Activated CD8-positive, alpha-beta memory T cell treated with anti-CD3 and anti-CD28 coated beads for 36 hours (primary cell): ENCODE data around the gene NDUFAF4. TPM values are rescaled to one million over a fixed set of nuclear protein-coding genes. Genes with fewer than 3 reads are reported as not detected.

ENCODE experiments used
- CTCF ChIA-PET: fragments of 350-600 bp; sonication (Branson Sonifier 250); formaldehyde crosslinking; loops from one replicate; lab custom pipeline; 2021; ENCODE audit warnings: antibody characterized with exemption; lab: Charles Lee
- POLR2A ChIA-PET: fragments of 350-600 bp; sonication (Branson Sonifier 250); formaldehyde crosslinking; loops from one replicate; lab custom pipeline; 2021; ENCODE audit warnings: antibody characterized with exemption; lab: Charles Lee
- total RNA-seq, 2 experiments: library from RNA; stranded (reverse); gene quantifications; one replicate each; pipeline ENCODE4 v1.2.3, GENCODE V29; 2021

Gene NDUFAF4
- total RNA-seq = 10 to 100 TPM; 82.3 to 83.6 TPM

- ChIA-PET POLR2A (no interaction called here), CTCF (interaction anchor here (0.7 to 3.3 kb wide), 6 partner anchors 10 to 161 kb away, joined by 3 to 18 read pairs (median 4); no protein-coding TSS in a partner anchor)
These were observed at the start of gene NDUFAF4 for GRCh38 chr6:96897396-96898240. TSS of gene NDUFAF4 (minus strand) at chr6:96897891. CDS start at chr6:96897801, 90 bp downstream.

GRCh38 chr6:96947055-96947454 lies 49.4 kb upstream of the NDUFAF4 start:
- POLR2A ChIA-PET = no interaction called here
- CTCF ChIA-PET = interaction anchor here (0.9 to 1.1 kb wide), 2 partner anchors 12 to 40 kb away, joined by 3 read pairs; no protein-coding TSS in a partner anchor

- ChIA-PET POLR2A (no interaction called here), CTCF (interaction anchor here (0.6 kb wide), 1 partner anchor 11 kb away, joined by 3 read pairs; no protein-coding TSS in a partner anchor)
These were observed 46.0 kb upstream of the NDUFAF4 start for GRCh38 chr6:96943555-96944215.

GRCh38 chr6:96942676-96943075 lies 45.0 kb upstream of the NDUFAF4 start:
- ChIA-PET POLR2A (no interaction called here), CTCF (no interaction called here)

GRCh38 chr6:96940322-96940721 lies 42.6 kb upstream of the NDUFAF4 start:
- CTCF ChIA-PET = no interaction called here
- POLR2A ChIA-PET = no interaction called here

GRCh38 chr6:96939007-96939805 lies 41.5 kb upstream of the NDUFAF4 start:
- ChIA-PET CTCF (no interaction called here), POLR2A (no interaction called here)

GRCh38 chr6:96934087-96934486 lies 36.4 kb upstream of the NDUFAF4 start:
- CTCF ChIA-PET = no interaction called here
- POLR2A ChIA-PET = no interaction called here

- ChIA-PET CTCF (no interaction called here), POLR2A (no interaction called here)
These were observed 33.5 kb upstream of the NDUFAF4 start for GRCh38 chr6:96931198-96931597.

- ChIA-PET CTCF (no interaction called here), POLR2A (no interaction called here)
These were observed 32.0 kb upstream of the NDUFAF4 start for GRCh38 chr6:96929741-96930140.

GRCh38 chr6:96927660-96928059 lies 30.0 kb upstream of the NDUFAF4 start:
- CTCF ChIA-PET = interaction anchor here (1.1 kb wide), 1 partner anchor 10 kb away, joined by 3 read pairs; no protein-coding TSS in a partner anchor
- POLR2A ChIA-PET = no interaction called here

- POLR2A ChIA-PET = no interaction called here
- CTCF ChIA-PET = no interaction called here
These were observed 28.7 kb upstream of the NDUFAF4 start for GRCh38 chr6:96926425-96926824.

GRCh38 chr6:96925290-96925687 lies 27.6 kb upstream of the NDUFAF4 start:
- CTCF ChIA-PET = no interaction called here
- POLR2A ChIA-PET = interaction anchor here (0.6 to 1.3 kb wide), 4 partner anchors 17 to 428 kb away, joined by 3 to 6 read pairs (median 3); no protein-coding TSS in a partner anchor

- ChIA-PET CTCF (no interaction called here), POLR2A (interaction anchor here (1.3 kb wide), 1 partner anchor 17 kb away, joined by 6 read pairs; no protein-coding TSS in a partner anchor)
These were observed 26.3 kb upstream of the NDUFAF4 start for GRCh38 chr6:96923871-96924493.

- POLR2A ChIA-PET = no interaction called here
- CTCF ChIA-PET = interaction anchor here (3.5 kb wide), 1 partner anchor 16 kb away, joined by 16 read pairs; no protein-coding TSS in a partner anchor
These were observed 25.7 kb upstream of the NDUFAF4 start for GRCh38 chr6:96923400-96923799.

- CTCF ChIA-PET = no interaction called here
- POLR2A ChIA-PET = no interaction called here
These were observed 19.4 kb upstream of the NDUFAF4 start for GRCh38 chr6:96917098-96917497.

GRCh38 chr6:96913621-96914020 lies 15.9 kb upstream of the NDUFAF4 start:
- POLR2A ChIA-PET = no interaction called here
- CTCF ChIA-PET = interaction anchor here (1.3 kb wide), 1 partner anchor 15 kb away, joined by 3 read pairs; the partner anchor contains the start of gene NDUFAF4

GRCh38 chr6:96911751-96912150 lies 14.1 kb upstream of the NDUFAF4 start:
- CTCF ChIA-PET = no interaction called here
- POLR2A ChIA-PET = no interaction called here

- CTCF ChIA-PET = no interaction called here
These were observed 13.5 kb upstream of the NDUFAF4 start for GRCh38 chr6:96911171-96911570.

GRCh38 chr6:96909811-96910210 lies 12.1 kb upstream of the NDUFAF4 start:
- POLR2A ChIA-PET = no interaction called here
- CTCF ChIA-PET = interaction anchor here (3.8 kb wide), 1 partner anchor 13 kb away, joined by 18 read pairs; the partner anchor contains the start of gene NDUFAF4

More at GRCh38 chr6:96911171-96911570, 13.5 kb upstream of the NDUFAF4 start:
- POLR2A ChIA-PET = no interaction called here
